CD14-positive monocyte (primary cell): ENCODE results near the gene MUTYH. TPM values are rescaled to one million over a fixed set of nuclear protein-coding genes. Genes with fewer than 3 reads are reported as not detected.

Experiments used
- DNase-seq, 3 donors: peaks; one replicate each; pipeline ENCODE4 v3.0.0-alpha.2; 2011 to 2022
- H2AFZ ChIP-seq: 2 replicates; pipeline ENCODE4 v1.6.0; 2012; ENCODE audit warnings: mild to moderate bottlenecking, low read depth, low read length, inconsistent platforms; ENCODE audit not compliant: insufficient read depth, poor library complexity, severe bottlenecking
- H3K27ac ChIP-seq, 2 donors: 1 replicate in 1 of 2; 2 replicates in 1 of 2; pipeline ENCODE4 v1.5.1; 2012 to 2013; ENCODE audit warnings: low read length in 2 of 2, control low read depth in 1 of 2, inconsistent platforms in 1 of 2, low read depth in 1 of 2, mild to moderate bottlenecking in 1 of 2
- H3K27me3 ChIP-seq, 2 donors: one replicate each; pipeline versions ENCODE4 v1.6.0 to v1.6.1; 2011 to 2013; ENCODE audit warnings: low read length in 2 of 2; ENCODE audit not compliant: control insufficient read depth in 2 of 2, insufficient read depth in 2 of 2
- H3K36me3 ChIP-seq, 2 donors: replicated peaks in 1 of 2; 1 replicate in 1 of 2; 2 replicates in 1 of 2; pipeline versions ENCODE4 v1.5.1 to v1.6.1; 2012 to 2013; ENCODE audit warnings: low read length in 2 of 2, control low read depth in 1 of 2, inconsistent platforms in 1 of 2, mild to moderate bottlenecking in 1 of 2; ENCODE audit not compliant: insufficient read depth in 2 of 2, control insufficient read depth in 1 of 2
- H3K4me1 ChIP-seq, 2 donors: 1 replicate in 1 of 2; 2 replicates in 1 of 2; pipeline versions ENCODE4 v1.5.1 to v1.6.1; 2012 to 2013; ENCODE audit warnings: low read length in 2 of 2, control low read depth in 1 of 2, inconsistent platforms in 1 of 2, mild to moderate bottlenecking in 1 of 2, moderate library complexity in 1 of 2; ENCODE audit not compliant: insufficient read depth in 2 of 2, control insufficient read depth in 1 of 2
- H3K4me2 ChIP-seq: replicated peaks from 2 replicates; pipeline ENCODE3; 2012; ENCODE audit warnings: low read length, moderate library complexity, mild to moderate bottlenecking; ENCODE audit not compliant: poor library complexity, severe bottlenecking; ENCODE audit errors: extremely low read depth
- H3K4me3 ChIP-seq, 3 experiments: fragments of 200-600 bp in 1 of 3; sonication (generic) in 1 of 3; replicated peaks in 1 of 3; 1 replicate in 2 of 3; 2 replicates in 1 of 3; pipeline ENCODE4 v1.5.1; 2011 to 2013; ENCODE audit warnings: low read length in 3 of 3, mild to moderate bottlenecking in 3 of 3, control low read depth in 2 of 3, low read depth in 2 of 3, inconsistent platforms in 1 of 3, moderate library complexity in 1 of 3
- H3K79me2 ChIP-seq: 2 replicates; pipeline ENCODE4 v1.6.0; 2012; ENCODE audit warnings: mild to moderate bottlenecking, control low read depth, inconsistent platforms, low read length, moderate library complexity; ENCODE audit not compliant: insufficient read depth
- H3K9ac ChIP-seq: 2 replicates; pipeline ENCODE4 v1.6.0; 2017; ENCODE audit warnings: low read length, mild to moderate bottlenecking; ENCODE audit not compliant: insufficient read depth, poor library complexity, severe bottlenecking
- H3K9me3 ChIP-seq, 2 donors: replicated peaks in 1 of 2; 1 replicate in 1 of 2; 2 replicates in 1 of 2; pipeline versions ENCODE4 v1.5.1 to v1.6.1; 2012 to 2013; ENCODE audit warnings: low read length in 2 of 2, control low read depth in 1 of 2; ENCODE audit not compliant: control insufficient read depth in 1 of 2, insufficient read depth in 1 of 2
- H4K20me1 ChIP-seq: 2 replicates; pipeline ENCODE4 v1.6.0; 2012; ENCODE audit warnings: mild to moderate bottlenecking, low read length, control low read depth, moderate library complexity; ENCODE audit not compliant: insufficient read depth
- H3K27ac Mint-ChIP-seq, 7 donors: one replicate each; pipeline ENCODE4 v1.8.0; 2020; ENCODE audit warnings: mild to moderate bottlenecking in 7 of 7, mixed read lengths in 7 of 7, moderate library complexity in 6 of 7, inconsistent platforms in 2 of 7
- H3K27me3 Mint-ChIP-seq, 3 donors: one replicate each; pipeline ENCODE4 v1.8.0; 2021 to 2022; ENCODE audit warnings: low read depth in 3 of 3, mild to moderate bottlenecking in 3 of 3, mixed read lengths in 3 of 3, moderate library complexity in 3 of 3, inconsistent platforms in 1 of 3
- H3K36me3 Mint-ChIP-seq, 2 donors: one replicate each; pipeline ENCODE4 v1.8.0; 2020; ENCODE audit warnings: mixed read lengths in 2 of 2, inconsistent platforms in 1 of 2, mild to moderate bottlenecking in 1 of 2
- H3K4me1 Mint-ChIP-seq: one replicate; pipeline ENCODE4 v1.8.0; 2020; ENCODE audit warnings: mild to moderate bottlenecking, mixed read lengths
- H3K4me3 Mint-ChIP-seq, 2 donors: one replicate each; pipeline ENCODE4 v1.8.0; 2020; ENCODE audit warnings: mild to moderate bottlenecking in 2 of 2, mixed read lengths in 2 of 2, moderate library complexity in 1 of 2
- H3K9me3 Mint-ChIP-seq, 7 donors: one replicate each; pipeline ENCODE4 v1.8.0; 2020 to 2022; ENCODE audit warnings: mixed read lengths in 7 of 7, mild to moderate bottlenecking in 6 of 7, moderate library complexity in 6 of 7, inconsistent platforms in 2 of 7
- CTCF ChIP-seq: fragments of 200-600 bp; IDR thresholded peaks from one replicate; pipeline ENCODE4 v1.8.0; 2022; ENCODE audit warnings: antibody characterized with exemption, mild to moderate bottlenecking
- WGBS: methylation state at CpG from one replicate; pipeline ENCODE4 v1.1.5; 2013; ENCODE audit warnings: missing lambda C conversion rate; ENCODE audit not compliant: insufficient coverage; 5-methylcytosine and 5-hydroxymethylcytosine counted together
- intact Hi-C, 2 donors: fragments of 100-400 bp; cut with micrococcal nuclease; formaldehyde crosslinking; loops; one replicate each; pipeline versions ENCODE4 v1.15.0 to v1.15.1; 2023
- polyA plus RNA-seq, 3 donors: library from polyadenylated mRNA; depleted of rRNA in 1 of 3; unstranded in 2 of 3; stranded (reverse) in 1 of 3; fragments of 300-500 nt in 2 of 3; fragments of >200 nt in 1 of 3; fragmentation: Illumina TruSeq in 2 of 3; gene quantifications; 1 replicate in 2 of 3; 2 replicates in 1 of 3; pipeline ENCODE4 v1.2.3, GENCODE V29; 2012 to 2021

MUTYH gene
- polyA plus RNA-seq, 3 donors, result 6.7 to 22.9 (median 8.1) TPM

GRCh38 chr1:45379524-45379923, 39.3 kb upstream of the MUTYH start:
- Histone ChIP-seq H3K36me3 (no peaks in the 10 kb centered on the region), H4K20me1 (no peaks in the 10 kb centered on the region), H3K4me2 (no peak overlapping the region), H3K27me3 (no peaks in the 10 kb centered on the region), H3K4me1 (no peaks in the 10 kb centered on the region), H2AFZ (no peak overlapping the region), H3K4me3 (no peak overlapping the region), H3K9ac (no peak overlapping the region), H3K27ac (no peak overlapping the region), H3K9me3 (no peaks in the 10 kb centered on the region), H3K79me2 (no peaks in the 10 kb centered on the region)
- WGBS, result 100% methylated on average over 4 of the region's 6 CpGs
- Mint-ChIP-seq H3K4me3 (no peak overlapping the region), H3K27ac (no peak overlapping the region), H3K36me3 (peaks cover 0 to 7% of the 10 kb centered on the region in 2 donors), H3K4me1 (no peaks in the 10 kb centered on the region), H3K9me3 (no peaks in the 10 kb centered on the region), H3K27me3 (no peaks in the 10 kb centered on the region)
- intact Hi-C loops, result no loop called here
- no peak for DNase-seq
- no peak for TF ChIP-seq CTCF

GRCh38 chr1:45378184-45378583, 37.9 kb upstream of the MUTYH start:
- Histone ChIP-seq H3K9me3 (no peaks in the 10 kb centered on the region), H3K4me3 (no peak overlapping the region), H3K79me2 (no peaks in the 10 kb centered on the region), H2AFZ (no peak overlapping the region), H3K4me2 (no peak overlapping the region), H3K27ac (no peak overlapping the region), H3K9ac (no peak overlapping the region), H4K20me1 (no peaks in the 10 kb centered on the region), H3K4me1 (peaks cover 0 to 5% of the 10 kb centered on the region in 2 donors), H3K36me3 (no peaks in the 10 kb centered on the region), H3K27me3 (no peaks in the 10 kb centered on the region)
- intact Hi-C loops, result no loop called here
- Mint-ChIP-seq H3K27me3 (no peaks in the 10 kb centered on the region), H3K4me3 (no peak overlapping the region), H3K36me3 (peaks cover 0 to 3% of the 10 kb centered on the region in 2 donors), H3K9me3 (no peaks in the 10 kb centered on the region), H3K27ac (no peak overlapping the region), H3K4me1 (peaks cover 7% of the 10 kb centered on the region)
- no peak for TF ChIP-seq CTCF
- no peak for DNase-seq
